GM23338 (cell line): ENCODE results near the gene STEAP3. TPM values are rescaled to one million over a fixed set of nuclear protein-coding genes. Genes with fewer than 3 reads are reported as not detected.

ENCODE experiments used
- ATAC-seq: fragments of 200-7000 bp; cut with Tn5 transposase; 3 replicates; pipeline ENCODE4 v1.9.1; 2020
- DNase-seq: peaks from one replicate; pipeline ENCODE4 v3.0.0-alpha.2; 2015; ENCODE audit warnings: low spot score
- H2AFZ ChIP-seq: fragments of 200-600 bp; sonication (generic); 2 replicates; pipeline ENCODE4 v1.8.0; 2016; ENCODE audit warnings: antibody characterized with exemption, mild to moderate bottlenecking, moderate library complexity
- H3F3A ChIP-seq: fragments of 200-600 bp; sonication (generic); replicated peaks from 2 replicates; pipeline ENCODE4 v1.8.0; 2017; ENCODE audit warnings: antibody characterized with exemption, mixed run types, low read depth
- H3K27ac ChIP-seq: fragments of 200-600 bp; sonication (generic); 2 replicates; pipeline ENCODE4 v1.6.1; 2016; ENCODE audit warnings: low read depth
- H3K27me3 ChIP-seq: fragments of 200-600 bp; sonication (generic); 2 replicates; pipeline ENCODE4 v1.8.0; 2016; ENCODE audit warnings: mild to moderate bottlenecking, mixed run types, moderate library complexity; ENCODE audit not compliant: insufficient read depth
- H3K36me3 ChIP-seq: fragments of 200-600 bp; sonication (generic); 2 replicates; pipeline ENCODE4 v1.8.0; 2016; ENCODE audit warnings: mild to moderate bottlenecking; ENCODE audit not compliant: insufficient read depth
- H3K4me1 ChIP-seq: fragments of 200-600 bp; sonication (generic); 2 replicates; pipeline ENCODE4 v1.8.0; 2016; ENCODE audit warnings: mild to moderate bottlenecking, moderate library complexity; ENCODE audit not compliant: insufficient read depth
- H3K4me2 ChIP-seq: fragments of 200-600 bp; sonication (generic); 2 replicates; pipeline ENCODE4 v1.7.1; 2017; ENCODE audit warnings: mixed run types
- H3K4me3 ChIP-seq: fragments of 200-600 bp; sonication (generic); 2 replicates; pipeline ENCODE4 v1.6.1; 2016; ENCODE audit warnings: mixed run types
- H3K79me2 ChIP-seq: fragments of 200-600 bp; sonication (generic); replicated peaks from 2 replicates; pipeline ENCODE4 v1.8.0; 2017; ENCODE audit warnings: mild to moderate bottlenecking; ENCODE audit not compliant: insufficient read depth
- H3K9me2 ChIP-seq: fragments of 200-600 bp; sonication (generic); 2 replicates; pipeline ENCODE4 v1.8.0; 2017; ENCODE audit not compliant: insufficient read depth
- H4K20me1 ChIP-seq: fragments of 200-600 bp; sonication (generic); replicated peaks from 2 replicates; pipeline ENCODE4 v1.8.0; 2017; ENCODE audit warnings: mild to moderate bottlenecking; ENCODE audit not compliant: insufficient read depth
- H3K27ac Mint-ChIP-seq: 2 replicates; pipeline ENCODE4 v1.8.0; 2020; ENCODE audit warnings: inconsistent platforms, mild to moderate bottlenecking, moderate library complexity, mixed read lengths
- H3K27me3 Mint-ChIP-seq: 3 replicates; pipeline ENCODE4 v1.8.0; 2022; ENCODE audit warnings: low read depth, mild to moderate bottlenecking, moderate library complexity, mixed read lengths, inconsistent platforms; ENCODE audit not compliant: insufficient read depth, poor library complexity
- H3K36me3 Mint-ChIP-seq: 3 replicates; pipeline ENCODE4 v1.8.0; 2021; ENCODE audit warnings: low read depth, mild to moderate bottlenecking, inconsistent platforms, moderate library complexity, mixed read lengths
- H3K4me1 Mint-ChIP-seq: 3 replicates; pipeline ENCODE4 v1.8.0; 2020; ENCODE audit warnings: mild to moderate bottlenecking, inconsistent platforms, mixed read lengths
- H3K4me3 Mint-ChIP-seq: 3 replicates; pipeline ENCODE4 v1.8.0; 2021; ENCODE audit warnings: moderate library complexity, mild to moderate bottlenecking, inconsistent platforms, mixed read lengths
- H3K9me3 Mint-ChIP-seq: 3 replicates; pipeline ENCODE4 v1.8.0; 2020; ENCODE audit warnings: moderate library complexity, mild to moderate bottlenecking, inconsistent platforms, mixed read lengths
- CREB1 ChIP-seq: fragments of 250-450 bp; sonication (Bioruptor Pico); IDR thresholded peaks from 2 replicates; pipeline ENCODE4 v1.5.0; 2020; ENCODE audit warnings: low read depth, mild to moderate bottlenecking, moderate library complexity
- EZH2 ChIP-seq: fragments of 200-600 bp; sonication (generic); IDR thresholded peaks from one replicate; pipeline ENCODE4 v1.8.0; 2017; ENCODE audit warnings: antibody characterized with exemption, mild to moderate bottlenecking, low read depth; ENCODE audit not compliant: unreplicated experiment
- EZH2phosphoT487 ChIP-seq: fragments of 200-600 bp; sonication (generic); IDR thresholded peaks from one replicate; pipeline ENCODE4 v1.8.1; 2018; ENCODE audit warnings: antibody characterized with exemption; ENCODE audit not compliant: unreplicated experiment
- JUNB ChIP-seq: IDR thresholded peaks from one replicate; pipeline ENCODE4 v1.6.1; 2016; ENCODE audit warnings: antibody characterized with exemption; ENCODE audit not compliant: unreplicated experiment
- POLR2AphosphoS5 ChIP-seq: IDR thresholded peaks from 2 replicates; pipeline ENCODE4 v1.6.1; 2016; ENCODE audit warnings: antibody characterized with exemption, low read depth
- STAT1 ChIP-seq: IDR thresholded peaks from one replicate; pipeline ENCODE4 v1.6.1; 2016; ENCODE audit warnings: antibody characterized with exemption; ENCODE audit not compliant: unreplicated experiment
- ZNF114 ChIP-seq: fragments of 250-450 bp; sonication (Bioruptor Pico); IDR thresholded peaks from 2 replicates; pipeline ENCODE4 v1.5.0; 2020; ENCODE audit warnings: mild to moderate bottlenecking, moderate library complexity
- ZNF331 ChIP-seq: fragments of 250-450 bp; sonication (Bioruptor Pico); IDR thresholded peaks from 2 replicates; pipeline ENCODE4 v1.5.0; 2020; ENCODE audit warnings: low read depth, mild to moderate bottlenecking, moderate library complexity
- polyA plus RNA-seq: library from polyadenylated mRNA; unstranded; fragments of >200 nt; fragmentation: Nextera tagmentation; extraction: Ambion mirVana; gene quantifications from 2 replicates; pipeline ENCODE4 v1.2.1, GENCODE V29; 2016
- total RNA-seq: library from RNA; depleted of rRNA; stranded (reverse); fragments of >200 nt; shearing (Covaris generic); gene quantifications from 2 replicates; pipeline ENCODE4 v1.2.3, GENCODE V29; 2014
- TF ChIP-seq, protein P1 (sequence below): fragments of 250-450 bp; sonication (Bioruptor Pico); IDR thresholded peaks from 2 replicates; pipeline ENCODE4 v1.5.0; 2020; ENCODE audit warnings: mild to moderate bottlenecking, moderate library complexity
- TF ChIP-seq, protein P2 (sequence below): IDR thresholded peaks from 2 replicates; pipeline ENCODE4 v1.6.1; 2016; ENCODE audit warnings: antibody characterized with exemption
- TF ChIP-seq, protein P3 (sequence below), 2 experiments: fragments of 200-600 bp in 1 of 2; sonication (generic) in 1 of 2; conservative IDR thresholded peaks; 2 replicates each; pipeline versions ENCODE4 v1.5.1 to v1.6.1; 2016 to 2017; ENCODE audit warnings: antibody characterized with exemption in 2 of 2, low read depth in 2 of 2, mild to moderate bottlenecking in 2 of 2, moderate library complexity in 1 of 2
- TF ChIP-seq, protein P4 (sequence below): IDR thresholded peaks from one replicate; pipeline ENCODE4 v1.6.1; 2018; ENCODE audit warnings: antibody characterized with exemption; ENCODE audit not compliant: unreplicated experiment

The STEAP3 gene
- total and polyA plus RNA-seq, 2 experiments from 2014 or later: 8.6 to 27.3 TPM

DNA sequence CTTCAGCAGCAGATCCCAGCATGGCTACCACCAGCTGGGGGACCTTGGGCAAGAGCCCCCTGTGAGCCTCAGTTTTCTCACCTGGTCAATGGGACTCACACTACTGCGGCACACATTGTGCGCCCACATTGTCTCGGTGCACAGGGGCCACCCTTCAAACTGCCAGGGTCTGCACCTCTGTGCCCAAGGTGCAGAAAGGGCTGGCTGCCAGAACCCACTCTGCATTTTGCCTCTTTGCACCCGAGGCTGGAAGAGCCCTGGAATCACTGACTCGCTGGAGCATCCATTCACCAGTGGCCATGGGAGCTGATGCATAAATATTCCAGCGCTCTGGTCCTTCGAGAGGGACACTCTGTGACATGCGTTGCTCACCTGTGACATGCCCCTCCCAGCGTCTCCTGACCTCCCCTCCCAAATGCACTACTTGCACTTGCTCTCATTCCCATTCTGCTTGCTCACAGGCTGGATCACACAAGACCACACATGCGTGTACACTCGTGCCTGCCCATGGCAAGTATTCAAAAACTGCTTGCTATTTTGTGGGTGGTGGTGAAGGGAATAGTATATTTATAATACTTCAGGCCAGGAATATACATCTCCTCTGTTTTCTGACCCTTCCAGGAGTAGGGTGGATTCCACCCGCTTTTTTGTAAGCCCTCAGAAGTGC, 46.3 kb upstream of the STEAP3 start:
- H3K27ac ChIP-seq: no peak overlapping the region
- H3K79me2 ChIP-seq: no peaks in the 10 kb centered on the region
- no peak overlapping the region for H3K4me3 ChIP-seq
- Mint-ChIP-seq H3K27ac (no peak overlapping the region), H3K27me3 (peaks cover 7% of the 10 kb centered on the region), H3K36me3 (peaks cover 7% of the 10 kb centered on the region; the same call in 2 of the 3 replicates), H3K9me3 (peaks cover 7% of the 10 kb centered on the region), H3K4me3 (no peak overlapping the region), H3K4me1 (peaks cover 2% of the 10 kb centered on the region; the same call in 1 of the 3 replicates)
- no peaks in the 10 kb centered on the region for H3K9me2 ChIP-seq
- DNase-seq (no peak), ATAC-seq (no peak)
- TF ChIP-seq, protein P1, sequence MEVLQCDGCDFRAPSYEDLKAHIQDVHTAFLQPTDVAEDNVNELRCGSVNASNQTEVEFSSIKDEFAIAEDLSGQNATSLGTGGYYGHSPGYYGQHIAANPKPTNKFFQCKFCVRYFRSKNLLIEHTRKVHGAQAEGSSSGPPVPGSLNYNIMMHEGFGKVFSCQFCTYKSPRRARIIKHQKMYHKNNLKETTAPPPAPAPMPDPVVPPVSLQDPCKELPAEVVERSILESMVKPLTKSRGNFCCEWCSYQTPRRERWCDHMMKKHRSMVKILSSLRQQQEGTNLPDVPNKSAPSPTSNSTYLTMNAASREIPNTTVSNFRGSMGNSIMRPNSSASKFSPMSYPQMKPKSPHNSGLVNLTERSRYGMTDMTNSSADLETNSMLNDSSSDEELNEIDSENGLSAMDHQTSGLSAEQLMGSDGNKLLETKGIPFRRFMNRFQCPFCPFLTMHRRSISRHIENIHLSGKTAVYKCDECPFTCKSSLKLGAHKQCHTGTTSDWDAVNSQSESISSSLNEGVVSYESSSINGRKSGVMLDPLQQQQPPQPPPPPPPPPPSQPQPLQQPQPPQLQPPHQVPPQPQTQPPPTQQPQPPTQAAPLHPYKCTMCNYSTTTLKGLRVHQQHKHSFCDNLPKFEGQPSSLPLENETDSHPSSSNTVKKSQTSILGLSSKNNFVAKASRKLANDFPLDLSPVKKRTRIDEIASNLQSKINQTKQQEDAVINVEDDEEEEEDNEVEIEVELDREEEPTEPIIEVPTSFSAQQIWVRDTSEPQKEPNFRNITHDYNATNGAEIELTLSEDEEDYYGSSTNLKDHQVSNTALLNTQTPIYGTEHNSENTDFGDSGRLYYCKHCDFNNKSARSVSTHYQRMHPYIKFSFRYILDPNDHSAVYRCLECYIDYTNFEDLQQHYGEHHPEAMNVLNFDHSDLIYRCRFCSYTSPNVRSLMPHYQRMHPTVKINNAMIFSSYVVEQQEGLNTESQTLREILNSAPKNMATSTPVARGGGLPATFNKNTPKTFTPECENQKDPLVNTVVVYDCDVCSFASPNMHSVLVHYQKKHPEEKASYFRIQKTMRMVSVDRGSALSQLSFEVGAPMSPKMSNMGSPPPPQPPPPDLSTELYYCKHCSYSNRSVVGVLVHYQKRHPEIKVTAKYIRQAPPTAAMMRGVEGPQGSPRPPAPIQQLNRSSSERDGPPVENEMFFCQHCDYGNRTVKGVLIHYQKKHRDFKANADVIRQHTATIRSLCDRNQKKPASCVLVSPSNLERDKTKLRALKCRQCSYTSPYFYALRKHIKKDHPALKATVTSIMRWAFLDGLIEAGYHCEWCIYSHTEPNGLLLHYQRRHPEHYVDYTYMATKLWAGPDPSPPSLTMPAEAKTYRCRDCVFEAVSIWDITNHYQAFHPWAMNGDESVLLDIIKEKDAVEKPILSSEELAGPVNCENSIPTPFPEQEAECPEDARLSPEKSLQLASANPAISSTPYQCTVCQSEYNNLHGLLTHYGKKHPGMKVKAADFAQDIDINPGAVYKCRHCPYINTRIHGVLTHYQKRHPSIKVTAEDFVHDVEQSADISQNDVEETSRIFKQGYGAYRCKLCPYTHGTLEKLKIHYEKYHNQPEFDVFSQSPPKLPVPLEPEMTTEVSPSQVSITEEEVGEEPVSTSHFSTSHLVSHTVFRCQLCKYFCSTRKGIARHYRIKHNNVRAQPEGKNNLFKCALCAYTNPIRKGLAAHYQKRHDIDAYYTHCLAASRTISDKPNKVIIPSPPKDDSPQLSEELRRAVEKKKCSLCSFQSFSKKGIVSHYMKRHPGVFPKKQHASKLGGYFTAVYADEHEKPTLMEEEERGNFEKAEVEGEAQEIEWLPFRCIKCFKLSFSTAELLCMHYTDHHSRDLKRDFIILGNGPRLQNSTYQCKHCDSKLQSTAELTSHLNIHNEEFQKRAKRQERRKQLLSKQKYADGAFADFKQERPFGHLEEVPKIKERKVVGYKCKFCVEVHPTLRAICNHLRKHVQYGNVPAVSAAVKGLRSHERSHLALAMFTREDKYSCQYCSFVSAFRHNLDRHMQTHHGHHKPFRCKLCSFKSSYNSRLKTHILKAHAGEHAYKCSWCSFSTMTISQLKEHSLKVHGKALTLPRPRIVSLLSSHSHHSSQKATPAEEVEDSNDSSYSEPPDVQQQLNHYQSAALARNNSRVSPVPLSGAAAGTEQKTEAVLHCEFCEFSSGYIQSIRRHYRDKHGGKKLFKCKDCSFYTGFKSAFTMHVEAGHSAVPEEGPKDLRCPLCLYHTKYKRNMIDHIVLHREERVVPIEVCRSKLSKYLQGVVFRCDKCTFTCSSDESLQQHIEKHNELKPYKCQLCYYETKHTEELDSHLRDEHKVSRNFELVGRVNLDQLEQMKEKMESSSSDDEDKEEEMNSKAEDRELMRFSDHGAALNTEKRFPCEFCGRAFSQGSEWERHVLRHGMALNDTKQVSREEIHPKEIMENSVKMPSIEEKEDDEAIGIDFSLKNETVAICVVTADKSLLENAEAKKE: no peak
- TF ChIP-seq POLR2AphosphoS5 (no peak), ZNF114 (CRISPR knock-in tag) (no peak), ZNF331 (CRISPR knock-in tag) (no peak), CREB1 (CRISPR knock-in tag) (no peak), STAT1 (no peak), EZH2phosphoT487 (no peak), EZH2 (no peak), JUNB (no peak)
- TF ChIP-seq, protein P2, sequence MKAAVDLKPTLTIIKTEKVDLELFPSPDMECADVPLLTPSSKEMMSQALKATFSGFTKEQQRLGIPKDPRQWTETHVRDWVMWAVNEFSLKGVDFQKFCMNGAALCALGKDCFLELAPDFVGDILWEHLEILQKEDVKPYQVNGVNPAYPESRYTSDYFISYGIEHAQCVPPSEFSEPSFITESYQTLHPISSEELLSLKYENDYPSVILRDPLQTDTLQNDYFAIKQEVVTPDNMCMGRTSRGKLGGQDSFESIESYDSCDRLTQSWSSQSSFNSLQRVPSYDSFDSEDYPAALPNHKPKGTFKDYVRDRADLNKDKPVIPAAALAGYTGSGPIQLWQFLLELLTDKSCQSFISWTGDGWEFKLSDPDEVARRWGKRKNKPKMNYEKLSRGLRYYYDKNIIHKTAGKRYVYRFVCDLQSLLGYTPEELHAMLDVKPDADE: no peak
- TF ChIP-seq, protein P3, sequence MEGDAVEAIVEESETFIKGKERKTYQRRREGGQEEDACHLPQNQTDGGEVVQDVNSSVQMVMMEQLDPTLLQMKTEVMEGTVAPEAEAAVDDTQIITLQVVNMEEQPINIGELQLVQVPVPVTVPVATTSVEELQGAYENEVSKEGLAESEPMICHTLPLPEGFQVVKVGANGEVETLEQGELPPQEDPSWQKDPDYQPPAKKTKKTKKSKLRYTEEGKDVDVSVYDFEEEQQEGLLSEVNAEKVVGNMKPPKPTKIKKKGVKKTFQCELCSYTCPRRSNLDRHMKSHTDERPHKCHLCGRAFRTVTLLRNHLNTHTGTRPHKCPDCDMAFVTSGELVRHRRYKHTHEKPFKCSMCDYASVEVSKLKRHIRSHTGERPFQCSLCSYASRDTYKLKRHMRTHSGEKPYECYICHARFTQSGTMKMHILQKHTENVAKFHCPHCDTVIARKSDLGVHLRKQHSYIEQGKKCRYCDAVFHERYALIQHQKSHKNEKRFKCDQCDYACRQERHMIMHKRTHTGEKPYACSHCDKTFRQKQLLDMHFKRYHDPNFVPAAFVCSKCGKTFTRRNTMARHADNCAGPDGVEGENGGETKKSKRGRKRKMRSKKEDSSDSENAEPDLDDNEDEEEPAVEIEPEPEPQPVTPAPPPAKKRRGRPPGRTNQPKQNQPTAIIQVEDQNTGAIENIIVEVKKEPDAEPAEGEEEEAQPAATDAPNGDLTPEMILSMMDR (conservative IDR thresholded peaks at IDR 0.05; ENCODE audit: low read depth in 2 of 2): no peak
- TF ChIP-seq, protein P4, sequence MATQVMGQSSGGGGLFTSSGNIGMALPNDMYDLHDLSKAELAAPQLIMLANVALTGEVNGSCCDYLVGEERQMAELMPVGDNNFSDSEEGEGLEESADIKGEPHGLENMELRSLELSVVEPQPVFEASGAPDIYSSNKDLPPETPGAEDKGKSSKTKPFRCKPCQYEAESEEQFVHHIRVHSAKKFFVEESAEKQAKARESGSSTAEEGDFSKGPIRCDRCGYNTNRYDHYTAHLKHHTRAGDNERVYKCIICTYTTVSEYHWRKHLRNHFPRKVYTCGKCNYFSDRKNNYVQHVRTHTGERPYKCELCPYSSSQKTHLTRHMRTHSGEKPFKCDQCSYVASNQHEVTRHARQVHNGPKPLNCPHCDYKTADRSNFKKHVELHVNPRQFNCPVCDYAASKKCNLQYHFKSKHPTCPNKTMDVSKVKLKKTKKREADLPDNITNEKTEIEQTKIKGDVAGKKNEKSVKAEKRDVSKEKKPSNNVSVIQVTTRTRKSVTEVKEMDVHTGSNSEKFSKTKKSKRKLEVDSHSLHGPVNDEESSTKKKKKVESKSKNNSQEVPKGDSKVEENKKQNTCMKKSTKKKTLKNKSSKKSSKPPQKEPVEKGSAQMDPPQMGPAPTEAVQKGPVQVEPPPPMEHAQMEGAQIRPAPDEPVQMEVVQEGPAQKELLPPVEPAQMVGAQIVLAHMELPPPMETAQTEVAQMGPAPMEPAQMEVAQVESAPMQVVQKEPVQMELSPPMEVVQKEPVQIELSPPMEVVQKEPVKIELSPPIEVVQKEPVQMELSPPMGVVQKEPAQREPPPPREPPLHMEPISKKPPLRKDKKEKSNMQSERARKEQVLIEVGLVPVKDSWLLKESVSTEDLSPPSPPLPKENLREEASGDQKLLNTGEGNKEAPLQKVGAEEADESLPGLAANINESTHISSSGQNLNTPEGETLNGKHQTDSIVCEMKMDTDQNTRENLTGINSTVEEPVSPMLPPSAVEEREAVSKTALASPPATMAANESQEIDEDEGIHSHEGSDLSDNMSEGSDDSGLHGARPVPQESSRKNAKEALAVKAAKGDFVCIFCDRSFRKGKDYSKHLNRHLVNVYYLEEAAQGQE: no peak
- H3K4me1 ChIP-seq: no peaks in the 10 kb centered on the region
- H2AFZ ChIP-seq: no peak overlapping the region
- no peak overlapping the region for H3K4me2 ChIP-seq
- H4K20me1 ChIP-seq: no peaks in the 10 kb centered on the region
- H3K27me3 ChIP-seq: no peaks in the 10 kb centered on the region
- H3K36me3 ChIP-seq: no peaks in the 10 kb centered on the region
- no peaks in the 10 kb centered on the region for H3F3A ChIP-seq
